Mesendoderm (in vitro differentiated cells): ENCODE measurements around the gene KRTAP10-10.

ENCODE experiments used
- DNase-seq: peaks from one replicate; pipeline ENCODE4 v3.0.0; 2013
- H2AK5ac ChIP-seq: 2 replicates; pipeline ENCODE4 v1.6.1; 2013; ENCODE audit warnings: low read length, inconsistent platforms
- H2BK120ac ChIP-seq: 2 replicates; pipeline ENCODE4 v1.6.1; 2013; ENCODE audit warnings: low read depth, mild to moderate bottlenecking, low read length, moderate library complexity, mixed read lengths
- H2BK15ac ChIP-seq: replicated peaks from 2 replicates; pipeline ENCODE4 v1.6.1; 2013; ENCODE audit warnings: low read depth, mild to moderate bottlenecking, moderate library complexity
- H2BK5ac ChIP-seq: 2 replicates; pipeline ENCODE4 v1.6.1; 2013; ENCODE audit warnings: low read length, inconsistent platforms
- H3K18ac ChIP-seq: 2 replicates; pipeline ENCODE4 v1.6.1; 2013; ENCODE audit warnings: mild to moderate bottlenecking, low read length, mixed read lengths
- H3K23ac ChIP-seq: one replicate; pipeline ENCODE4 v1.6.1; 2013; ENCODE audit warnings: low read length
- H3K27ac ChIP-seq: 2 replicates; pipeline ENCODE4 v1.5.1; 2013; ENCODE audit warnings: low read depth, mild to moderate bottlenecking, inconsistent platforms, low read length, moderate library complexity
- H3K27me3 ChIP-seq: 2 replicates; pipeline ENCODE4 v1.6.1; 2013; ENCODE audit warnings: low read length, control low read depth, mild to moderate bottlenecking, inconsistent platforms; ENCODE audit not compliant: insufficient read depth, poor library complexity
- H3K36me3 ChIP-seq: 2 replicates; pipeline ENCODE4 v1.6.1; 2013; ENCODE audit warnings: low read length, inconsistent platforms; ENCODE audit not compliant: control insufficient read depth, insufficient read depth
- H3K4ac ChIP-seq: one replicate; pipeline ENCODE4 v1.6.1; 2013; ENCODE audit warnings: low read depth, mild to moderate bottlenecking, low read length, moderate library complexity
- H3K4me1 ChIP-seq: 2 replicates; pipeline ENCODE4 v1.6.1; 2013; ENCODE audit warnings: low read depth, low read length, inconsistent platforms; ENCODE audit not compliant: control insufficient read depth
- H3K4me2 ChIP-seq: 2 replicates; pipeline ENCODE4 v1.6.1; 2013; ENCODE audit warnings: low read length
- H3K4me3 ChIP-seq: 2 replicates; pipeline ENCODE4 v1.5.1; 2013; ENCODE audit warnings: mild to moderate bottlenecking, low read length
- H3K56ac ChIP-seq: one replicate; pipeline ENCODE4 v1.6.1; 2013; ENCODE audit warnings: low read length
- H3K79me1 ChIP-seq: 2 replicates; pipeline ENCODE4 v1.6.1; 2013; ENCODE audit warnings: low read length, inconsistent platforms
- H3K79me2 ChIP-seq: 2 replicates; pipeline ENCODE4 v1.6.1; 2013; ENCODE audit warnings: mild to moderate bottlenecking, low read length; ENCODE audit not compliant: control insufficient read depth, insufficient read depth
- H3K9ac ChIP-seq: 2 replicates; pipeline ENCODE4 v1.6.1; 2013; ENCODE audit warnings: low read length, inconsistent platforms
- H4K5ac ChIP-seq: one replicate; pipeline ENCODE4 v1.6.1; 2013; ENCODE audit warnings: low read length
- H4K8ac ChIP-seq: one replicate; pipeline ENCODE4 v1.6.1; 2013; ENCODE audit warnings: low read depth, mild to moderate bottlenecking, control low read depth, low read length, moderate library complexity
- WGBS: extraction: QIAGEN DNeasy Blood & Tissue Kit; methylation state at CpG from one replicate; pipeline ENCODE4 v1.1.7; 2013; ENCODE audit warnings: low lambda C conversion rate, missing lambda C conversion rate; ENCODE audit not compliant: insufficient coverage; ENCODE audit errors: extremely low coverage; 5-methylcytosine and 5-hydroxymethylcytosine counted together

KRTAP10-10 gene

GRCh38 chr21:44650973-44651675 lies 14.0 kb downstream of the KRTAP10-10 start:
- no peaks in the 10 kb centered on the region for H3K79me2 ChIP-seq
- no peak overlapping the region for H3K4me2 ChIP-seq
- H3K4me1 ChIP-seq = no peaks in the 10 kb centered on the region
- H2BK120ac ChIP-seq = no peak overlapping the region
- H3K36me3 ChIP-seq = no peaks in the 10 kb centered on the region
- no peak overlapping the region for H3K9ac ChIP-seq
- no peak overlapping the region for H4K8ac ChIP-seq
- no peak overlapping the region for H2AK5ac ChIP-seq
- H3K27me3 ChIP-seq = no peaks in the 10 kb centered on the region
- H3K56ac ChIP-seq = no peak overlapping the region
- H3K79me1 ChIP-seq = no peaks in the 10 kb centered on the region
- no peak overlapping the region for H3K4ac ChIP-seq
- no peak overlapping the region for H4K5ac ChIP-seq
- H2BK5ac ChIP-seq = no peak overlapping the region
- no CpG with 5 or more reads among the region's 12 CpGs for WGBS
- no peak overlapping the region for H3K23ac ChIP-seq
- DNase-seq = no peak
- H3K4me3 ChIP-seq = no peak overlapping the region
- no peak overlapping the region for H2BK15ac ChIP-seq
- H3K18ac ChIP-seq = no peak overlapping the region
- no peak overlapping the region for H3K27ac ChIP-seq

DNA sequence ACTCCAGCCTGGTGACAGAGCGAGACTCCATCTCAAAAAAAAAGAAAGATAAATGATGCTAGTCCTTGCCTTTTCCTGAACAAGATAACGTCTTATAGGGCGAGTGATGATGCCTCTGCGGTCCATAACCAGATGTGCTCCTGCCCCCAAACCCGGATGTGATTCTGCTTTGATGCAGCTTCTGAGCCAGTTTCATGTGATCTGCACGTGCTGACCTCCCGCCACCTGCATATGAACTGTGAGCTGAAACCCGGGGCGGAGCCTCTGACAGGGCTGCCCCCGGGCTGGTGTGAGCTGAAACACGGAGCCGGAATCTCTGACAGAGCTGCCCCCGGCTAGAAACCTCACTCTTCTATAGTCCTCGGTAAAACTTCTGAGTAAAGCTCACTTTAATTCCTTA lies 16.0 kb downstream of the KRTAP10-10 start:
- Histone ChIP-seq H3K4me3 (no peak overlapping the region), H3K18ac (no peak overlapping the region), H2BK5ac (no peak overlapping the region), H2BK15ac (no peak overlapping the region), H2AK5ac (no peak overlapping the region), H3K36me3 (no peaks in the 10 kb centered on the region), H4K8ac (no peak overlapping the region), H3K4me1 (no peaks in the 10 kb centered on the region), H3K4ac (no peak overlapping the region), H3K79me1 (no peaks in the 10 kb centered on the region), H3K79me2 (no peaks in the 10 kb centered on the region), H3K27ac (no peak overlapping the region), H3K27me3 (no peaks in the 10 kb centered on the region), H2BK120ac (no peak overlapping the region), H4K5ac (no peak overlapping the region), H3K23ac (no peak overlapping the region), H3K4me2 (no peak overlapping the region), H3K56ac (no peak overlapping the region), H3K9ac (no peak overlapping the region)
- WGBS = no CpG with 5 or more reads among the region's 14 CpGs
- no peak for DNase-seq

- Histone ChIP-seq H3K56ac (no peak overlapping the region), H3K9ac (no peak overlapping the region), H3K23ac (no peak overlapping the region), H3K79me2 (no peaks in the 10 kb centered on the region), H3K4ac (no peak overlapping the region), H4K5ac (no peak overlapping the region), H3K4me2 (no peak overlapping the region), H3K79me1 (no peaks in the 10 kb centered on the region), H3K4me1 (peaks cover under 1% of the 10 kb centered on the region), H3K36me3 (no peaks in the 10 kb centered on the region), H2BK5ac (no peak overlapping the region), H3K27me3 (no peaks in the 10 kb centered on the region), H2AK5ac (no peak overlapping the region), H2BK15ac (no peak overlapping the region), H4K8ac (no peak overlapping the region), H3K18ac (no peak overlapping the region), H3K27ac (no peak overlapping the region), H2BK120ac (no peak overlapping the region), H3K4me3 (no peak overlapping the region)
- no peak for DNase-seq
- WGBS = no CpG with 5 or more reads among the region's 17 CpGs
These were observed 16.8 kb downstream of the KRTAP10-10 start for GRCh38 chr21:44653656-44654575.

- Histone ChIP-seq H2BK15ac (no peak within 1 kb of the TSS), H3K4me3 (no peak within 1 kb of the TSS), H3K27me3 (no peaks in the 10 kb centered on the region), H2BK120ac (no peak within 1 kb of the TSS), H3K9ac (no peak within 1 kb of the TSS), H3K23ac (no peak within 1 kb of the TSS), H3K79me1 (no peaks in the 10 kb centered on the region), H3K27ac (no peak within 1 kb of the TSS), H4K8ac (no peak within 1 kb of the TSS), H2BK5ac (no peak within 1 kb of the TSS), H3K36me3 (no peaks in the 10 kb centered on the region), H3K4me1 (peaks cover 2% of the 10 kb centered on the region), H4K5ac (no peak within 1 kb of the TSS), H3K18ac (no peak within 1 kb of the TSS), H2AK5ac (no peak within 1 kb of the TSS), H3K4ac (no peak within 1 kb of the TSS), H3K79me2 (no peaks in the 10 kb centered on the region), H3K56ac (no peak within 1 kb of the TSS), H3K4me2 (no peak within 1 kb of the TSS)
- DNase-seq = no peak
- WGBS = no CpG with 5 or more reads among the region's 9 CpGs
These were observed 17.5 kb downstream of the KRTAP10-10 start, which contains the start of gene KRTAP12-4 for GRCh38 chr21:44654576-44655175. Gene KRTAP12-4, minus strand, starts transcription at chr21:44654659. Its CDS starts 45 bp downstream, at chr21:44654614.

GRCh38 chr21:44656868-44657267 lies 19.7 kb downstream of the KRTAP10-10 start:
- no peak overlapping the region for H4K8ac ChIP-seq
- no peak overlapping the region for H2BK15ac ChIP-seq
- no peaks in the 10 kb centered on the region for H3K79me2 ChIP-seq
- H3K27ac ChIP-seq = no peak overlapping the region
- no peak overlapping the region for H4K5ac ChIP-seq
- H3K18ac ChIP-seq = no peak overlapping the region
- H3K27me3 ChIP-seq = no peaks in the 10 kb centered on the region
- no peak overlapping the region for H3K4me3 ChIP-seq
- no peak overlapping the region for H2AK5ac ChIP-seq
- no peak overlapping the region for H3K56ac ChIP-seq
- no peak overlapping the region for H3K23ac ChIP-seq
- no peak overlapping the region for H2BK5ac ChIP-seq
- DNase-seq = no peak
- H3K79me1 ChIP-seq = no peaks in the 10 kb centered on the region
- H3K9ac ChIP-seq = no peak overlapping the region
- no peaks in the 10 kb centered on the region for H3K36me3 ChIP-seq
- no peak overlapping the region for H3K4ac ChIP-seq
- H2BK120ac ChIP-seq = no peak overlapping the region
- no CpG with 5 or more reads among the region's 1 CpG for WGBS
- H3K4me2 ChIP-seq = no peak overlapping the region
- peaks cover 2% of the 10 kb centered on the region for H3K4me1 ChIP-seq
